HCEC 1CT (cell line): ENCODE results near the gene ENOX1.
"Not testable (repeated sequence)": the region's sequence is repeated elsewhere in the genome, so short reads cannot be mapped to it uniquely, and the experiment has no call there.

Experiments used
- DNase-seq: peaks from one replicate; pipeline ENCODE4 v3.0.0-alpha.2; 2017

Gene ENOX1

GRCh38 chr13:43180036-43180660 is 606.6 kb downstream of the ENOX1 start:
- DNase-seq = no peak

- no peak for DNase-seq
These were observed 615.3 kb downstream of the ENOX1 start for GRCh38 chr13:43171489-43171888.

GRCh38 chr13:43170506-43170905 is 616.3 kb downstream of the ENOX1 start:
- no peak for DNase-seq

- DNase-seq = not testable (repeated sequence)
These were observed 618.3 kb downstream of the ENOX1 start for GRCh38 chr13:43168434-43168833.

GRCh38 chr13:43167731-43168130 is 619.0 kb downstream of the ENOX1 start:
- no peak for DNase-seq

- DNase-seq = no peak
These were observed 619.9 kb downstream of the ENOX1 start for GRCh38 chr13:43166644-43167457.
